ENCODE results near the gene MANBA.

Gene MANBA

GRCh38 chr4:102760645-102761295 lies at the start of gene MANBA:
Gene MANBA (minus strand): TSS chr4:102760968. CDS start chr4:102760894, 74 bp downstream.
- H3K27ac ChIP-seq (ENCODE audit: low read length) = peak within 1 kb of the TSS; percentile 82
- H3K9ac ChIP-seq (ENCODE audit: low read length) = peak within 1 kb of the TSS; percentile 82
- H3K4me1 ChIP-seq (ENCODE audit: low read length) = peaks cover 14% of the 10 kb centered on the region
- peaks cover 29% of the 10 kb centered on the region for H4K20me1 ChIP-seq (ENCODE audit: insufficient read depth, low read length)
- H3K9me3 ChIP-seq (ENCODE audit: insufficient read depth, low read length) = no peaks in the 10 kb centered on the region
- H3K79me2 ChIP-seq (ENCODE audit: low read length) = peaks cover 43% of the 10 kb centered on the region
- peak within 1 kb of the TSS; percentile 93 for H2AFZ ChIP-seq (ENCODE audit: low read depth, low read length)
- no peaks in the 10 kb centered on the region for H3K27me3 ChIP-seq (ENCODE audit: low read depth, low read length)
- peaks cover 14% of the 10 kb centered on the region for H3K36me3 ChIP-seq (replicated peaks; ENCODE audit: low read depth, low read length)
- peak within 1 kb of the TSS; percentile 91 for H3K4me2 ChIP-seq (ENCODE audit: low read length)
- no peak for TF ChIP-seq CTCF (IDR thresholded peaks at IDR 0.05; ENCODE audit: low read depth, low read length)
- no peak for TF ChIP-seq EZH2phosphoT487 (IDR thresholded peaks at IDR 0.05; ENCODE audit: low read depth)
- H3K4me3 ChIP-seq (ENCODE audit: low read length) = peak within 1 kb of the TSS; percentile 93

- no peak overlapping the region for H2AFZ ChIP-seq (ENCODE audit: low read depth, low read length)
- H3K27ac ChIP-seq (ENCODE audit: low read length) = peak overlapping the region; percentile 10; the same call in 1 of the 2 replicates
- peaks cover 100% of the 10 kb centered on the region for H3K79me2 ChIP-seq (ENCODE audit: low read length)
- H3K4me3 ChIP-seq (ENCODE audit: low read length) = no peak overlapping the region
- TF ChIP-seq EZH2phosphoT487 (IDR thresholded peaks at IDR 0.05; ENCODE audit: low read depth) = no peak
- no peak for TF ChIP-seq CTCF (IDR thresholded peaks at IDR 0.05; ENCODE audit: low read depth, low read length)
- peak overlapping the region; percentile 19 for H3K4me2 ChIP-seq (ENCODE audit: low read length)
- peaks cover 91% of the 10 kb centered on the region for H4K20me1 ChIP-seq (ENCODE audit: insufficient read depth, low read length)
- no peaks in the 10 kb centered on the region for H3K9me3 ChIP-seq (ENCODE audit: insufficient read depth, low read length)
- peaks cover 64% of the 10 kb centered on the region for H3K36me3 ChIP-seq (replicated peaks; ENCODE audit: low read depth, low read length)
- no peak overlapping the region for H3K9ac ChIP-seq (ENCODE audit: low read length)
- H3K4me1 ChIP-seq (ENCODE audit: low read length) = peaks cover 36% of the 10 kb centered on the region
- no peaks in the 10 kb centered on the region for H3K27me3 ChIP-seq (ENCODE audit: low read depth, low read length)
Measured at GRCh38 chr4:102809691-102810090, 48.9 kb upstream of the MANBA start.

DNA sequence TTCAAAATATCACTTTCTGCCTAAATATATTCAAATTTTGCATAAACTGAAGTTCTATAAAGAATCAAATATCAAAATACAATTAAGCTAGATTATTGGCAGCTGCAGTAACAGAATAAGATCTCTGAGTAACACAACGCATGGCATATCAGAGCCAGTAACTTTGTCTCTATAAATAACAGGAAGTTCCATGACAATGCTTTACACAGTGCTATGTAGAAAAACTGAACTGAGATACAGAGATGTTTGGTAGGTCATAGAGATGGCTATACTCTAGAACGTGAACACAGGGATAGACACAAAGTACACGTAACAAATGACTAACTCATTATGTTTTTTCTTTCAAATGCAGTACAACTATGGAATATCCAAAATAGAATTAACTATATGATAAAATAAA lies 48.4 kb upstream of the MANBA start:
- Histone ChIP-seq H3K27me3 (ENCODE audit: low read depth, low read length) (no peaks in the 10 kb centered on the region), H3K9ac (ENCODE audit: low read length) (no peak overlapping the region), H3K9me3 (ENCODE audit: insufficient read depth, low read length) (no peaks in the 10 kb centered on the region), H3K36me3 (replicated peaks; ENCODE audit: low read depth, low read length) (peaks cover 64% of the 10 kb centered on the region), H4K20me1 (ENCODE audit: insufficient read depth, low read length) (peaks cover 87% of the 10 kb centered on the region), H2AFZ (ENCODE audit: low read depth, low read length) (no peak overlapping the region), H3K79me2 (ENCODE audit: low read length) (peaks cover 100% of the 10 kb centered on the region), H3K4me2 (ENCODE audit: low read length) (0 out of 2 replicates have a peak overlapping the region, but pooled peaks have one; percentile 19), H3K4me1 (ENCODE audit: low read length) (peaks cover 36% of the 10 kb centered on the region), H3K27ac (ENCODE audit: low read length) (peak overlapping the region; percentile 10; the same call in 1 of the 2 replicates), H3K4me3 (ENCODE audit: low read length) (no peak overlapping the region)
- TF ChIP-seq CTCF (IDR thresholded peaks at IDR 0.05; ENCODE audit: low read depth, low read length) (no peak), EZH2phosphoT487 (IDR thresholded peaks at IDR 0.05; ENCODE audit: low read depth) (no peak)

- Histone ChIP-seq H3K4me2 (ENCODE audit: low read length) (0 out of 2 replicates have a peak overlapping the region, but pooled peaks have one; percentile 15), H3K27ac (ENCODE audit: low read length) (no peak overlapping the region), H3K9me3 (ENCODE audit: insufficient read depth, low read length) (no peaks in the 10 kb centered on the region), H3K4me1 (ENCODE audit: low read length) (peaks cover 36% of the 10 kb centered on the region), H3K4me3 (ENCODE audit: low read length) (no peak overlapping the region), H3K36me3 (replicated peaks; ENCODE audit: low read depth, low read length) (peaks cover 58% of the 10 kb centered on the region), H3K27me3 (ENCODE audit: low read depth, low read length) (no peaks in the 10 kb centered on the region), H3K79me2 (ENCODE audit: low read length) (peaks cover 100% of the 10 kb centered on the region), H2AFZ (ENCODE audit: low read depth, low read length) (no peak overlapping the region), H3K9ac (ENCODE audit: low read length) (no peak overlapping the region), H4K20me1 (ENCODE audit: insufficient read depth, low read length) (peaks cover 81% of the 10 kb centered on the region)
- TF ChIP-seq EZH2phosphoT487 (IDR thresholded peaks at IDR 0.05; ENCODE audit: low read depth) = no peak
- TF ChIP-seq CTCF (IDR thresholded peaks at IDR 0.05; ENCODE audit: low read depth, low read length) = no peak
Measured at GRCh38 chr4:102808009-102808408, 47.2 kb upstream of the MANBA start.

Measured in OCI-LY3 (cell line).